HG02970 (cell line): Measurements from ENCODE around the gene SOX1.

ENCODE experiments used
- ATAC-seq: cut with Tn5 transposase; IDR thresholded peaks from one replicate; pipeline ENCODE4 v1.9.1; 2021; ENCODE audit warnings: mild to moderate bottlenecking, moderate library complexity, moderate number of reproducible peaks; ENCODE audit not compliant: unreplicated experiment, low FRiP score

The SOX1 gene

DNA sequence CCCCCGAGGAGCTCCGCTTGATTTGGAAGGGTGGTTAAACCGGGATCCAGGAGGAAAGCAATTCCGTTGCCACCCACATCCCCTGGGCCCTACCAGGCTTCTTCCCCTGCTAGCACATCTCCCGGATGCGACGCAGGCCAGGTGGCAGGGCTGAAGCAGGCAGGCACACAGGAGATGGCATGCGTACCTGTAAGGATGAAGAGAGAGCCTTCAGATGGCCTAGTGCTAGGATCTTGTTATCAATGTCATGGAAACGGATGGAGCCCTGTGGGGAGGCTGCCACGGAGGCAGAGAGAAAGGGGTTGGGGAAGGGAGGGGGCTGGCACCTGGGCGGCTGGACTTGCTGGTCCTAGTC, 8.5 kb upstream of the SOX1 start:
- no peak for ATAC-seq

DNA sequence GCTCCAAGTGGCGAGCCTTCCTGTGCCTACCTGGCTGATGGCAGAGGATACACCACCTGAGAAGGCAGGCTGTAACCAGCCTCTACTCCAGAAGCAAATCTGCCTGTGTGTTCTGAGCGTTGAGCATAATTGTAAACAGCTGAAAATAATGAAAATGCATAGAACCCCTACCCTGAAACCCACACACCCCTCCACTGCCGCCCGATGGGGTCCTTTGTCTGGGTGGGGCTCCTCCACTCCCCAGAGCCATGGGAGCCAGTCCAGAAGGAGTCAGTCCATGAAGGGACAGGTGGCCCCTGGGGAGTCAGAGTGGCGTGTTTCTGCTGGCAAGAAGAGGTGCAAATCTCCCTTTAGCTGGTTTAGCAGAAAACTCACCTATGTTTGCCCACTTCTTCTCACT, 8.0 kb upstream of the SOX1 start:
- no peak for ATAC-seq

DNA sequence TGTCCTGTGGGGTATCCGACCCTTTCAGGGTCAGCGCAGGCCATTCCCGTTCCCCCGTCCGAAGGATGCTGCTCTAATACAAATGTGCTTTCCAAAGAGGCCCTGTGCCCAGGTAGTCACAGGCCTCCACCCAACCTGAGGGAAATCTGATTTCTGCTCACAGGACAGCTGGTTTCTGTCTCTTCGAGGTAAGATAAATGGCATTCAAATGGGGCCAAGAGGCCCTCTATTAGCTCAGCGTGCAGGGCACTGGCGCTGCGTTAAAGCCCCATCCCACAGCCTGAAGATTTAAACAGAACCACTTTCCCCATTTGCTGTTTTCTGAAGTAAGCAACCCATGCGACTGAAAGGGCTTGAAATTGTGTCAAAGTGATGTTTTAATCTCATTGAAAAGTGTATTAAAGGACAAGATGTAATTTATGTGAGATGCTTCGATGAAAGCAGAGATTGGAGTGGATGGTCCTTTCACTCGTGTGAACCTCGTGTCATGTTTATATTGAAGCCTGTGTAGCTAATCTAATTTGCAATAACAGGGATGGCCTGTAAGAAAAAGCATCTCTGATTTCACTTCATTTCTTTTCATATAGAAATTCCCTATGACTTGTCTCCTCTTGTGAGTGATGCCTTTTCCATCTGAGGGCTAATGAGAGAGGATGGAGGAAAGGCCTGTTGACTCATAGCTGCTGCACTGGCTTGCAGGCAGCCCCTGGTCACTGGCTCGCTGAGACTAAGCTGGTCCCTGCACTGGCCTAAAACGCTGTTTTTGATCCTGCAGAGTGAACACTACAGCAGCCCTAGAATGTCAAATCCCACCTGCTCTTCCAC, 7.3 kb upstream of the SOX1 start:
- no peak for ATAC-seq

DNA sequence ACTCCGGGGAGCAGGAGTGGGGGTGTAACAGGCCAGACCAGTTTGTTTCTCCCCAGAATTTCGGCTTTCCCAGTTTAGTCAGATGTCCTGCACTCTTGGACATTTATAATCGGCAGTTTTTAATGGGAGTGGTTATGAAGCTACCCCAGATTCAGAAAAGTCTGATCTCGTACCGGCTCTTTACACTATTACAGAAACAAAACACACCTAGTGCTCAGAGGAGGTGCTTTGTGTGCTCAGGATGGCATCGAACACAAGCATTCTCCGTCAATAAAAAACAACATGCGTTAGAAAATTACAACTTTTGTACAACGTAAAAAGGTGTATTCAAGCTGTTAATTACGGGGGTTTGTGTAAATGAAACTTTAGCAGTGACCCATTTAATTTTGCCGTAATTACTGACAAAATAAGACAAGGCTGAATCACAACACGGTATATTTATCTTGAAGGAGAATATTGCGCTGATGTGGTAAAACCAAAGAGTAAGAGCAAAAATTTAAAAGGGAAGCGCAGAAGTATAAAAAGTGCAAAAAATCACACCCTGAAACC, 6.6 kb upstream of the SOX1 start:
- ATAC-seq: no peak

DNA sequence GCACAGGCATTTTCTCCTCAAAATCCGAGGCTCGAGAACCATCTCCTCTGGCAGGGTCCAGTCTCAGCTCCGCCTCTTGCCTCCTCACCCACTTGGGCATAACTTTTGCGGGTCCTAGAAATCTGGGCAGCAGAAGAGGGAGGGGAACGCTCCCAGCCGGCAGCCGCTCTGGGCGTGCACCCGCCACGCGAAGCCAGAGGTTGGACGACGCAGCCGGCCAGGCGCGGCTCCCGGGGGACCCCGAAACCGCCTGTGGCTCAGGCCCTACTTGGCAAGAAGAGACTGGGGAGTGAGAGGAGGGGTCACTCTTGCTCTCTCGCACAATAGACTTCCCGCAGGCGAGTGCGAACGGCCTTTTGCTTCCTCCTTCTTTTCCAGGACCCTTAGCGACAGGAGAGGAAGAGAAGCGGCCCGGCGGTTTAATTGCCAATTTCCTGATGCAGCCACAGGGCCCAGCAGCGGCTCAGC, 6.0 kb upstream of the SOX1 start:
- ATAC-seq: no peak

DNA sequence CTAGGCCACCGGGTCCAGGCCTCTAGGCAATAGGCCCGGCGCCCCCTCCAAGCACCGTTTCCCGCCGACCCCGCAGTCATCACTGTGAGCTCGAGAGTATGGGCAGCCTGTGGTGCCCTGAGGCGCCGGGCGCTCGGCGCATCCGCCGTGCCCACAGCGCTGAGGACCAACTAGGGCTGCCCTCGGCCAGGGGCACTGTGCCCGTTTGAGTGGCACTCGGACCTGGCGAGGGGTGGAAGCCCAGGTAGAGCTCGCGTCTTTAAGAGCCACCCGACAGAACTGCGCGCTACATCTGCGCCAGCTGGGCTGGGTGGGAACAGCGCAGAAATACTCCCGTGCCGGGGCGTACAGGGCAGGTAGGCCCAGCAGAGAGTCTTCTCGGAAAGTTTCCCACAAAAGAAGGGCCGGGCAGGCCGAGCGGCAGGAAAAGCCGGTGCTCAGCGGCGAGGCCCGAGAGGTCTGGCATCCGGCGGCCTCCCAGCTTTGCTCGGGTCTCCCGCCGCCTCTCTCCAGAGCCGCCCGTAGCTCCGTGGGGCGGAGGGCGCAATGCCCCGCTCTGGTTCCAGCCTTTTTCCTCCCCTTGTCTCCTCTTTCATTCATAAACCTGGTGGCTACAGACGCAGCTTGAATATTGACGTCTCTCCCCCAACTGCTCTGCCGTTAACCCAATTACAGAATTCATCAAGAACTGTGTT, 5.4 kb upstream of the SOX1 start:
- no peak for ATAC-seq

DNA sequence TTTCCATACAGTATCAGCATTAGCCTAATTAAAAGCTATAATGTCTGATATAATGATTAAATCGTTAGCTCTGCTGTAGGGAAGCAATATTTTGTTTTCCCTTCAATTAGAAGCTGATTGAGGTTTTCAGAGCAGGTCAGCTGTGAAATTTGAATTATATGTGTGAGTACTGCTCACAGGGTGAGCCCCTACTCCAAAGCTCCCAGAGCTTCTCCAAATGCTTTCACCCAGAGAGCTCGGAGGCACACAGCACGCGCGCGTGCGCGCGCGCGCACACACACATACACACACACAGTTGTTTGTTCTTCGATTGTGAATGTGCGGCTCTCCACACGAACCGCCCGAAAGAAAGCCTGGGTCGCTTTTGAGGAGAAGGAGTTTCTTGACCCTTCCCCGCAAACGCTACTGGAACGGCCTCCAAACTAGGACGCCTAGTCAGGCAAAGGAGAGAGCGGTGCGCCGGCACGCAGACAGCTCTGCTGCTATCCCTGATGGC, 4.8 kb upstream of the SOX1 start:
- no peak for ATAC-seq

DNA sequence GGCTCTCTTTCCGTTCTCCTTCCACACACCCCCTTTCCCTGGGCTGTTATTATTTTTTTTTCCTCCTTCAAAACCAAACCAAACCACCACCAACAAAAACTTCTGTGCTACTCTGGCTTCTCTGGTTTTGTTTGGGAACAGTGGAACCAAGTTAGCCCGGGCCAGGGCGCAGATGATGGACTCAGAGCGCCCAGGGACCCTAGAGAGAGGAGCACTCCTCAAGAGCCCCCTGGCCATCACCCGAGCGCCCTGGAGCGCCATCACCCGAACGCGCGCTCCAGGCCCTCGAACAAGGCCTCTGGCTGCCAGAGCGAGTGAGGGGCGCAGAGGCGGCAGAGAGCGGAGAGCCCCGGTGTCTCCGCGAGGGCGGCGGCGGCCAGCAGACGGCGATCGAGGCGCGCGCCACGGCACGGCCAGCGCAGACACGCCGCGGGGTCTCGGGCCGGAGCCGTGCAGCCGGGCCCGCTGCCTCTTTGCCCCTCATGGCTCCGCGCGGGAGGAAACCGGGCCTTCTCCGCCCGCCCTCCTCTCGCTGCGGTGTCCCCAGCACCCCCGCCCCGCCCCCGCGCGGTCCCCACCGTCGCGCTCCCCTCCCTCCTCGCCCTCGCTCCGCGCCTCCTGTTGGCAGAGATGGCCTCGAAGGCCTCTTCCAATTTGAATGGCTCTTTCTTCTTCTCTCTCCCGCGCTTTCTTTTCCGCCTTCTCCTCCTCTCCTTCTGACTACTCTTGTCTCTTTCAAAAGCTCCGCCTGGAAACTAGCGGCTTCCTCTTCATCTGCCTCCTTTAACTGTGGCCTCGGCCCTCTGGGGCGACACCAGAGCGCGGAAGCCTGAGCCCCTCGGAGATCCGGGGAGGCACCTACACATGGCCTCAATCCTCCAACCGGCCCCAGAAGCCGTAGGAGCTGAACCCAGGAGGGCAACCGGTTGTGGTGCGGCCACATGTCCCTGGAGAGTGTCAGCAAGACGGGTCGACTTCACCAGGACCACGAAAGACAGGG, 4.1 kb upstream of the SOX1 start:
- no peak for ATAC-seq

DNA sequence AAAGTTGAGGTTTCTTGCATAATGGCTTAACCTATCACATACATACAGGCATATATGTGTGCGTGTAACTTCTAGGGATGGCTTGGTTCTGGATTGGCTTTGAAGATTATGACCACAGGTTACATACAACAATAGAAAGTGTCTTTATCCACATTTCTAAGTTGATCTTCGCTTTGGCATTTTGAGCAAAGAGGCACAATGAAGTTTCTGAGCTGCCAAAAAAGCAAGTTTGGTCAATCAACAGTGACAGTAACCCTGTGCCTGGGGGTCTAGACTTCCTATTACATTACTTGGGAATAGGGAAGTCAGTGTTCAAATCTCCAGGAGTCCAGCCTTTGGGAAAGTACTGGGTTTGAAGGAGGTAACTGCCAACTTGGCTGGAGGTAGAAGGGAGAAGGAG, 3.1 kb upstream of the SOX1 start:
- ATAC-seq: no peak

DNA sequence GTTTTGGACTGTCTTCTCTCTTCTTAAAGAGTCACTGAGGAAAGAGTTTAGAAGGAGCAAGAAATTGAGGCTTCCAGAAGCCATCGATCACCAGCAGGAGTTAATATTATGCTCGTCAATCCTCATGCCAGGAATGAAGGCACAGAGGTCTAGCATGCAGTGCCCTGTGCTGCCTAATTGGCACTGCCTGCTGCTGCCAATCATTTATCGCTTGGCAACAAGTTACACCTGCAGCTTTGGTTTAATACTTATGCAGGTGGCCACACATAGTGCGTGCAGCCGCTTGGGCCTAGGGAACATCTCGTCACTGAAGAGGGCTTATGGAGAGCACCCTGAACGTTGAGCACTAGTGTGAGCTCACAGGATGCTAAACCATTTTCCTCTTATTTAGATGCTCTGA, 2.7 kb upstream of the SOX1 start:
- no peak for ATAC-seq

DNA sequence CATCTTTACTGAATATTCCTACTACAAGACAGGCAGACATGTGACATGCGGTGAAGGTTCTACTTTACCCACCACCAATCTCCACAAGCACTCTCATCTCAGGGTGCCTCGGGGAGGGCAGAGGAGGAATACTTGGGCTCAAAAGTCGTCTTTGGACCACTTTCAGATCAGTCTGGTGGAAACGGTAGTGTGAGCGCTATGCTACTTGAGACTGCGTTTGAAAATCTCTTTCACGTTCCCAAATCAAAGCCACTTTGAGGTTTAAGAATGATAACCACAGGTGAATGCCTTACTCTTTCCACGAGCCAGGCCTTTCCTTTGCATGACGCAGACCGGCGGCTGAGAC, 1.5 kb upstream of the SOX1 start:
- no peak for ATAC-seq

DNA sequence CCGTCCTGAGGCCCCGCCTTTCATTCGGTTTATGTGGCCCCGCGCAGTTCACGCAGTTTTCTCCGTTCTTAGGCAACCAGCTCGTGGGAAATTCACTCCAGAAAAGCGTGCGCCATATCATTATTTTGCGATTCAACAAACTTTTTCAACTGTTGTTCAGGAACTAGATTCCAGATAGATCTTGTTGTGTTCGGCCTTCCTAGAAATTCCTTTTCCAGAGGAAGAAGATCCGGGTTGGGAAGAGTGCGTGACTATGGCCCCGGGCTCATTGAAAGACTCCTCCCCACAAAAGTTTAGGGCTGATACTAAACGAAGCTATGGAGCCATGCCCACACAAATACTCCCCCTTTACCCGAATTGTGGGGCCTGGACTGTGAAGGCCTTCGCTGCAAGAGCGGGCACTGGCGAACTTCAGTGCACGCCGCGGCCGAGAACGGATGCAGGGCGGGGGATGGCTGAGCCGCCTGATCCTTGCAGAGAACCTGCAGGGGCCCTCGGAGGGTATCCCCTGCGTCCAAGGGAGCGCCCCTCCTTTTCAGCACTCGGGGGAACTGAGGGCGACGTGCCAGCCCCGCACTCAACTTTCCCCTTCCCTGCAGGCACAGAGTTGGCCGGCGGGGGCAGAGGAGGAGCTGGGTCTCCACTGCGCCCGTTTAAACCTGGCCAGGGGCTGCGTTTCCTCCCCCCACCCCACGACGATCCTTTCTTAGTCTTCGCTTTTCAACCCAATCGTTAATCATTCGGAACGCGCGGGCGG, 904 bp upstream of the SOX1 start:
- ATAC-seq: no peak

DNA sequence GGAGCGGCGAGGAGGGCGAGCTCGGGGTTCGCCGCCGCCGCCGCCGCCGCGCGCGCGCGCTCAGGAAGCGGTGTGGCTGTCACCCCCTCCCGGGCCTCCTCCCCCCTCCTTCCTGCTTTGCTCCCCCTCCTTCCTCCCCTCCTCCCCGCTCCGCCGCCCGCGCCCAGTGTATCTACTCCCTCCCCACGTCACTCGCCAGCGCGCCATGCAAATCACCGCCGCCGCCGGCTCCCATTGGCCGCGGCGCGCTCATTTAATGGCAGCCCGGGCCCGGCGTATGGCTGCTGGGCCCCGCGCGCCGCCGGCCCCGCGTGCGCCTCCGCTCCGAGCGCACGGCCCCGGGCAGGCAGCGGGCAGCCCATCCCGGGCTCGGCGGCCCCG, 335 bp upstream of the SOX1 start:
- ATAC-seq: no peak

DNA sequence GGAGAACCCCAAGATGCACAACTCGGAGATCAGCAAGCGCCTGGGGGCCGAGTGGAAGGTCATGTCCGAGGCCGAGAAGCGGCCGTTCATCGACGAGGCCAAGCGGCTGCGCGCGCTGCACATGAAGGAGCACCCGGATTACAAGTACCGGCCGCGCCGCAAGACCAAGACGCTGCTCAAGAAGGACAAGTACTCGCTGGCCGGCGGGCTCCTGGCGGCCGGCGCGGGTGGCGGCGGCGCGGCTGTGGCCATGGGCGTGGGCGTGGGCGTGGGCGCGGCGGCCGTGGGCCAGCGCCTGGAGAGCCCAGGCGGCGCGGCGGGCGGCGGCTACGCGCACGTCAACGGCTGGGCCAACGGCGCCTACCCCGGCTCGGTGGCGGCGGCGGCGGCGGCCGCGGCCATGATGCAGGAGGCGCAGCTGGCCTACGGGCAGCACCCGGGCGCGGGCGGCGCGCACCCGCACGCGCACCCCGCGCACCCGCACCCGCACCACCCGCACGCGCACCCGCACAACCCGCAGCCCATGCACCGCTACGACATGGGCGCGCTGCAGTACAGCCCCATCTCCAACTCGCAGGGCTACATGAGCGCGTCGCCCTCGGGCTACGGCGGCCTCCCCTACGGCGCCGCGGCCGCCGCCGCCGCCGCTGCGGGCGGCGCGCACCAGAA, 1.1 kb downstream of the SOX1 start:
- ATAC-seq: no peak

DNA sequence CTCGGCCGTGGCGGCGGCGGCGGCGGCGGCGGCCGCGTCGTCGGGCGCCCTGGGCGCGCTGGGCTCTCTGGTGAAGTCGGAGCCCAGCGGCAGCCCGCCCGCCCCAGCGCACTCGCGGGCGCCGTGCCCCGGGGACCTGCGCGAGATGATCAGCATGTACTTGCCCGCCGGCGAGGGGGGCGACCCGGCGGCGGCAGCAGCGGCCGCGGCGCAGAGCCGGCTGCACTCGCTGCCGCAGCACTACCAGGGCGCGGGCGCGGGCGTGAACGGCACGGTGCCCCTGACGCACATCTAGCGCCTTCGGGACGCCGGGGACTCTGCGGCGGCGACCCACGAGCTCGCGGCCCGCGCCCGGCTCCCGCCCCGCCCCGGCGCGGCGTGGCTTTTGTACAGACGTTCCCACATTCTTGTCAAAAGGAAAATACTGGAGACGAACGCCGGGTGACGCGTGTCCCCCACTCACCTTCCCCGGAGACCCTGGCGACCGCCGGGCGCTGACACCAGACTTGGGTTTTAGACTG, 1.7 kb downstream of the SOX1 start:
- ATAC-seq: no peak

DNA sequence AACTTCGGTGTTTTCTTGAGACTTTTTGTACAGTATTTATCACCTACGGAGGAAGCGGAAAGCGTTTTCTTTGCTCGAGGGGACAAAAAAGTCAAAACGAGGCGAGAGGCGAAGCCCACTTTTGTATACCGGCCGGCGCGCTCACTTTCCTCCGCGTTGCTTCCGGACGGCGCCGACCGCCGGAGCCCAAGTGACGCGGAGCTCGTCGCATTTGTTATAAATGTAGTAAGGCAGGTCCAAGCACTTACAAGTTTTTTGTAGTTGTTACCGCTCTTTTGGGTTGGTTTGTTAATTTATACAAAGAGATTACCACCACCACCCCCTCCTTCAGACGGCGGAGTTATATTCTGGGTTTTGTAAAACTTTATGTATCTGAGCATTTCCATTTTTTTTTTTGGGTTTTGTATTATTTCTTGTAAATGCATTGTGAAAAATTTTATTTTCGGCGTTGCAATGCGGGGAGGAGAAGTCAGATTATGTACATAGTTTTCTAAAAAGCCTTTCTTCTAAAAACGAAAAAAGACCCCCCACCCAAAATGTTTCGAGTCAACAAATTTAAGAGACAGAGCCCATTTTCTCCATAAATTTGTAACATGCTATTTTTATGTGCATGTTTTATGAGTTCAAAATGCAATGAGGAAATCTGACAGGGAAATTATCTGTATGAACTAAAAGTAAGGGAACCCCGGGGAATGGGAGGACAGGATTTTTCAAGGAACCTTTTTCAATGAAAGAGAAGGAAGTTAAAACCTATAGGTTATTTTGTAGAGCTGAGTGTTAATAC, 2.3 kb downstream of the SOX1 start:
- ATAC-seq: no peak

DNA sequence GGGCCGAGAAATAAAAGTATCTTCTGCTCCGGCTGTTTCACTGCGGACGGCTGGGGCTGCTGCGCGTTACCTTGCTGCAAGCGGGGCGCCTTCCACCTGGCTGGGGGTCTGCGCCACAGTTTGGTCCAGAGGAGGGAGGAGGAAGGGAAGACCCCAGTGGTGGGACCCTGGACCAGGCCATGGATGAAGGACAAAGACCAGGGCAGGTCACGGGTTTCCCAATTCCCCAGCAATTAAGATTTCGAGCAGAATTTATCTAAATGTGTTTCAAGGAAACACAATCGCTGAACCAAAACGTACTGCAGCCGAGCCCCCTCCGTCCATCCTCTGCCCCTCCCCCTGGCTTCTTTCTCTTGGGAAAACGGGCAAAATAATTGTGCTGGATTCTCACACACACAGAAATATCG, 2.9 kb downstream of the SOX1 start:
- ATAC-seq: no peak

DNA sequence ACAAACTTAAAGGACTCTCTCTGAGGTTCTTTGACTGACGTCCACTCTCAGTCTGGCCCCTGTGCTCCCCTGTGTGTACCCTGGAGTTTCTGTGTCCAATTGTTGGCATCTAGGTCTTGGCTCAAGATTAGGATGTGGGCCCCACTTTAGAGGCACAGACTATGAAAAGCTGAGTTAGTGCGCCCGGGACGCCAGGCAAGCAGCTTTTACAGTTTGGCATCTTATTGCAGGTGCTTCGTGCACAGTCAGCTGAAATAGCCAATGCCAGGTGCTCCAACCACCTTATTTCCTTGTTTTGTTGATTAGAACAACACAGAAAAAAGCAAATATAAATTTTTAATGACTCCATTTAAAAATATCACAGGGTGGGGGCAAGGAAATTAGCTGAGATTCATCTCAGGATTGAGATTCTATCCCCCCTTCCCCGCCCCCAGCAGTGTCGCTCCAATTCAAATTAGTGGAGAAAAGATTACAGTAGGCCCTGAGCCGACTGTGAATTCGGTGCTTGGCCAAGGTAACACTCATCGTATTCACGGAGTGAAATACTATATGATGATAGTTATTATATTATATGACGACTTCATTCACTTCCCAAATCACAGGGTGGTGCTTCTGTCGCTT, 4.3 kb downstream of the SOX1 start:
- no peak for ATAC-seq
